DOHH2 (cell line): ENCODE measurements around the gene PRDM11.
A peak's percentile ranks its signal among the peaks of the same experiment; 100 is the strongest.

Experiments
- H3F3A ChIP-seq: fragments of 200-600 bp; sonication (generic), shearing (Covaris generic); 2 replicates; pipeline ENCODE4 v1.6.0; 2016; ENCODE audit warnings: antibody characterized with exemption, mild to moderate bottlenecking; ENCODE audit not compliant: control insufficient read depth, insufficient read depth
- H3K27ac ChIP-seq: fragments of 200-600 bp; sonication (generic); 2 replicates; pipeline ENCODE4 v1.5.1; 2014; ENCODE audit warnings: low read depth, mild to moderate bottlenecking, low read length, moderate library complexity
- H3K27me3 ChIP-seq: fragments of 200-600 bp; sonication (generic); 2 replicates; pipeline ENCODE4 v1.6.1; 2014; ENCODE audit warnings: mild to moderate bottlenecking, low read length, mixed read lengths; ENCODE audit not compliant: control insufficient read depth
- H3K36me3 ChIP-seq: fragments of 200-600 bp; sonication (generic); 2 replicates; pipeline ENCODE4 v1.6.1; 2014; ENCODE audit warnings: mild to moderate bottlenecking, low read length, moderate library complexity, mixed read lengths; ENCODE audit not compliant: control insufficient read depth
- H3K4me1 ChIP-seq: fragments of 200-600 bp; sonication (generic); 2 replicates; pipeline ENCODE4 v1.6.1; 2014; ENCODE audit warnings: mild to moderate bottlenecking, low read length, mixed read lengths; ENCODE audit not compliant: control insufficient read depth
- H3K4me2 ChIP-seq: fragments of 200-600 bp; sonication (generic); 2 replicates; pipeline ENCODE4 v1.6.0; 2014; ENCODE audit warnings: mild to moderate bottlenecking, low read length, moderate library complexity
- H3K4me3 ChIP-seq: fragments of 200-600 bp; sonication (generic); 2 replicates; pipeline ENCODE4 v1.5.1; 2014; ENCODE audit warnings: mild to moderate bottlenecking, low read length, mixed read lengths
- H3K79me2 ChIP-seq: fragments of 200-600 bp; sonication (generic); 2 replicates; pipeline ENCODE4 v1.6.1; 2014; ENCODE audit warnings: mild to moderate bottlenecking, low read length, mixed read lengths; ENCODE audit not compliant: control insufficient read depth
- H3K9me2 ChIP-seq: fragments of 200-600 bp; sonication (generic); replicated peaks from 2 replicates; pipeline ENCODE4 v1.6.1; 2014; ENCODE audit warnings: mild to moderate bottlenecking, low read length, mixed read lengths; ENCODE audit not compliant: control insufficient read depth
- H3K9me3 ChIP-seq: fragments of 200-600 bp; sonication (generic); 2 replicates; pipeline ENCODE4 v1.6.1; 2014; ENCODE audit warnings: antibody characterized with exemption, low read length, mixed read lengths; ENCODE audit not compliant: control insufficient read depth, insufficient read depth
- H4K20me1 ChIP-seq: fragments of 200-600 bp; sonication (generic); 2 replicates; pipeline ENCODE4 v1.6.0; 2014; ENCODE audit warnings: low read depth, mild to moderate bottlenecking, antibody characterized with exemption, low read length, moderate library complexity; ENCODE audit not compliant: control insufficient read depth, insufficient read depth
- EZH2phosphoT487 ChIP-seq: fragments of 200-600 bp; sonication (generic); IDR thresholded peaks from 2 replicates; pipeline ENCODE4 v1.6.1; 2017; ENCODE audit warnings: borderline replicate concordance, mild to moderate bottlenecking, antibody characterized with exemption, low read length, moderate library complexity, mixed read lengths
- TF ChIP-seq, protein P1 (sequence below): fragments of 200-600 bp; sonication (generic); IDR thresholded peaks from one replicate; pipeline ENCODE4 v1.5.1; 2014; ENCODE audit warnings: antibody characterized with exemption, mild to moderate bottlenecking, low read depth, low read length; ENCODE audit not compliant: poor library complexity, severe bottlenecking

Gene PRDM11

DNA sequence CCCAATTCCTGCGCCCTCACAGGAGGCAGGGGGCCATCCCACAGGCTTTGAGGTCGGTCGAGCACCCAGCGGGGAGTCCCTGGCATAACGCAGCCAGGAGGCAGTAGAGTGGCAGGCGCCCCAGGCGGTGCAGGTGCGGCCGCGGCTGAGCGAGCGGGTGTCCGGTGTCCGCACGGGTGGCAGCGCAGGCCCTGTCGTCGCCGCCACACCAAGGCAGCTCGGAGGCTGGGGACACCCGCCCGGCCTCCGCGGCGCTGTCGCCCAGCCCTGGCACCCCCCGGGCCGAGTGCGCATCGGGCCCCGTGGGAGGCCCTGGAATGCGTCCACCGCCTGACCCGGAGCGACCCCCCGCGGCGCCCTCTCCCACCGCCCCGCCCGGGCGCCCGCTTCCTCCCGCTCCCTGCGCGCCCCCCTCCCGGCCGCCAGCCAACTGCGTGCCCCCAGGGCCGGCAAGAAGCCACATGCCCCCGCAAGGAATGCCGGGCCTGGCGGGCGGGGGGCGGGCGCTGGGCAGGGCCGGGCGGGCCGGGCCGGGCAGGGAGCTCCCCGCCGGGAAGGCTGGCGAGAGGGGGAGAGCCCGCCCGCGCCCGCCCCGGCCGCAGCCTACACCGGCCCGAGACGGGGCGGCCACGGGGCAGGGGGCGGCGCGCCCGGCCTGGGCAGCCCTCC is 33.9 kb downstream of the PRDM11 start:
- Histone ChIP-seq H3K9me2 (no peaks in the 10 kb centered on the region), H4K20me1 (0 out of 2 replicates have a peak, but pooled peaks cover 8% of the 10 kb centered on the region), H3K36me3 (peaks cover 5% of the 10 kb centered on the region), H3F3A (no peaks in the 10 kb centered on the region), H3K27me3 (peaks cover 16% of the 10 kb centered on the region), H3K4me1 (peaks cover 16% of the 10 kb centered on the region), H3K4me2 (peak overlapping the region; percentile 41), H3K9me3 (no peaks in the 10 kb centered on the region), H3K27ac (no peak overlapping the region), H3K79me2 (no peaks in the 10 kb centered on the region), H3K4me3 (peak overlapping the region; percentile 26; the same call in 1 of the 2 replicates)
- peak; percentile 67; the same call in 1 of the 2 replicates for TF ChIP-seq EZH2phosphoT487
- TF ChIP-seq, protein P1, sequence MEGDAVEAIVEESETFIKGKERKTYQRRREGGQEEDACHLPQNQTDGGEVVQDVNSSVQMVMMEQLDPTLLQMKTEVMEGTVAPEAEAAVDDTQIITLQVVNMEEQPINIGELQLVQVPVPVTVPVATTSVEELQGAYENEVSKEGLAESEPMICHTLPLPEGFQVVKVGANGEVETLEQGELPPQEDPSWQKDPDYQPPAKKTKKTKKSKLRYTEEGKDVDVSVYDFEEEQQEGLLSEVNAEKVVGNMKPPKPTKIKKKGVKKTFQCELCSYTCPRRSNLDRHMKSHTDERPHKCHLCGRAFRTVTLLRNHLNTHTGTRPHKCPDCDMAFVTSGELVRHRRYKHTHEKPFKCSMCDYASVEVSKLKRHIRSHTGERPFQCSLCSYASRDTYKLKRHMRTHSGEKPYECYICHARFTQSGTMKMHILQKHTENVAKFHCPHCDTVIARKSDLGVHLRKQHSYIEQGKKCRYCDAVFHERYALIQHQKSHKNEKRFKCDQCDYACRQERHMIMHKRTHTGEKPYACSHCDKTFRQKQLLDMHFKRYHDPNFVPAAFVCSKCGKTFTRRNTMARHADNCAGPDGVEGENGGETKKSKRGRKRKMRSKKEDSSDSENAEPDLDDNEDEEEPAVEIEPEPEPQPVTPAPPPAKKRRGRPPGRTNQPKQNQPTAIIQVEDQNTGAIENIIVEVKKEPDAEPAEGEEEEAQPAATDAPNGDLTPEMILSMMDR = no peak

DNA sequence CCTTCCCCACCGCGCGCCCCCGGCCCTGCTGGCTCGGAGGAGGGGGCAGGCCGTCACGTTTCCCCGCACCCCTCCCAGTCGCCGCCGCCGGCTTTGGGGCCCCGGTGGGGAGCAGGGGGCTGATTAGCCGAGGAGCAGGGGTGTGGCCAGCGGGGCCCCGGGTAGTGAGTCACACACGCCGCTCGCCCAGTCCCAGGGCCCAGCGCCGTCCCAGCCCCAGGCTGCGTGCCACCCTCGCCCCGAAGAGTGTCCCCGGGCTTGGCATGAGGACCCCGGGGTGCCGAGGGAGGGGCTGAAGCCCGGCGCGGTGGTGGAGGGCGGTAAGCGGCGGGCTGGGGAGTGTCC is 34.4 kb downstream of the PRDM11 start:
- Histone ChIP-seq H3K27me3 (peaks cover 16% of the 10 kb centered on the region), H3K9me2 (no peaks in the 10 kb centered on the region), H3K79me2 (no peaks in the 10 kb centered on the region), H3F3A (no peaks in the 10 kb centered on the region), H3K36me3 (peaks cover 5% of the 10 kb centered on the region), H3K27ac (no peak overlapping the region), H3K4me1 (peaks cover 16% of the 10 kb centered on the region), H3K4me3 (no peak overlapping the region), H3K9me3 (no peaks in the 10 kb centered on the region), H4K20me1 (0 out of 2 replicates have a peak, but pooled peaks cover 8% of the 10 kb centered on the region), H3K4me2 (no peak overlapping the region)
- no peak for TF ChIP-seq EZH2phosphoT487
- TF ChIP-seq, protein P1 = no peak

DNA sequence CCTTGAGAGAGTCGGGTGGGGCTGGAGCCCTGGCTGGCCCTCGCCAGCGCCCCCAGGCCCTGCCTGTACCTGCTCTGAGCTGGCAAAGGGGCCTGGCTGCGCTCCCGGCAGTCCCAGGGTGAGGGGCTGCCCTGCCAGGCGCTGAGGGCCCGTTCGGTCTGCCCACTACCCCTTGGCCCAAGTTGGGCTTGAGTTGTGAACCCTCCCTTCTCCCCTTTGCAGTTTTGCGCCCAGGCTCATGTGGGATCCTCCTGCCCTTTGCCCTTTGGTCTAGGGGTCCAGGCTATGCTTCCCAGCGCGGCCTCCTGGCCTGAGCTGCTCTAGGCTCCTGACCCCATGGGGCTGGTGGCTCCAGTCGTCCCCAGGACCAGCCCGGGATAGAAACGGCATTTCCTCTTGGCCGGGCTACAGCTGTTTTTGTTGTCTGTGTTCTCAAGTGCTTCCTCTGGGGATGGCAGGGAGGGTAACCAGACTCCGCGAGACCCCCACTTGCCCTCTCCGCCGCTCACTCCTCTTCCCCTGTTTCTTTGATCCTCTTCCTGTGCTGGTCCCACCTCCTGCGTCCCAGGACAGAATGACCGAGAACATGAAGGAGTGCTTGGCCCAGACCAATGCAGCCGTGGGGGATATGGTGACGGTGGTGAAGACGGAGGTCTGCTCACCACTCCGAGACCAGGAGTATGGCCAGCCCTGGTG is 34.9 kb downstream of the PRDM11 start:
- Histone ChIP-seq H3K27me3 (peaks cover 16% of the 10 kb centered on the region), H3K9me3 (no peaks in the 10 kb centered on the region), H3K9me2 (no peaks in the 10 kb centered on the region), H3F3A (no peaks in the 10 kb centered on the region), H3K4me1 (peaks cover 16% of the 10 kb centered on the region), H4K20me1 (0 out of 2 replicates have a peak, but pooled peaks cover 8% of the 10 kb centered on the region), H3K79me2 (no peaks in the 10 kb centered on the region), H3K36me3 (peaks cover 5% of the 10 kb centered on the region), H3K4me3 (no peak overlapping the region), H3K4me2 (no peak overlapping the region), H3K27ac (no peak overlapping the region)
- TF ChIP-seq, protein P1 = no peak
- TF ChIP-seq EZH2phosphoT487 = no peak
